ENCODE measurements around the gene PRRT2.

The PRRT2 gene

GRCh38 chr16:29864205-29864604 lies 52.2 kb downstream of the PRRT2 start:
- no peak for DNase-seq (ENCODE audit: low read depth)
- TF ChIP-seq CTCF (conservative IDR thresholded peaks at IDR 0.05; ENCODE audit: low read length), result no peak
- H3K4me3 ChIP-seq (ENCODE audit: low read length), result no peak overlapping the region

Data from AG10803 (cell line).